ENCODE data around the gene GLO1.

The GLO1 gene

GRCh38 chr6:38686270-38687042, 16.5 kb downstream of the GLO1 start:
- H3K4me3 ChIP-seq (ENCODE audit: extremely low read depth, insufficient read depth, low read length, poor library complexity, severe bottlenecking), result no peak overlapping the region
- no peak overlapping the region for H3K27ac ChIP-seq (ENCODE audit: low read depth, low read length, severe bottlenecking)
- 100% methylated on average over 1 to 2 of the region's 4 CpGs for WGBS, 2 experiments (ENCODE audit: insufficient coverage in 2 of 2)
- H3K4me1 ChIP-seq (ENCODE audit: control insufficient read depth, insufficient read depth, low read length, poor library complexity, severe bottlenecking), result no peaks in the 10 kb centered on the region
- H3K9me3 ChIP-seq (ENCODE audit: control insufficient read depth, low read length), result no peaks in the 10 kb centered on the region
- H3K36me3 ChIP-seq (ENCODE audit: control insufficient read depth, insufficient read depth, low read length), result peaks cover 40% of the 10 kb centered on the region

- Histone ChIP-seq H3K36me3 (ENCODE audit: control insufficient read depth, insufficient read depth, low read length) (peaks cover 54% of the 10 kb centered on the region), H3K9me3 (ENCODE audit: control insufficient read depth, low read length) (no peaks in the 10 kb centered on the region), H3K4me1 (ENCODE audit: control insufficient read depth, insufficient read depth, low read length, poor library complexity, severe bottlenecking) (no peaks in the 10 kb centered on the region), H3K4me3 (ENCODE audit: extremely low read depth, insufficient read depth, low read length, poor library complexity, severe bottlenecking) (no peak overlapping the region), H3K27ac (ENCODE audit: low read depth, low read length, severe bottlenecking) (no peak overlapping the region)
- WGBS, 2 experiments (ENCODE audit: insufficient coverage in 2 of 2), result 93 to 94% methylated on average over 3 of the region's 3 CpGs
These were observed 18.0 kb downstream of the GLO1 start for GRCh38 chr6:38684904-38685303.

- H3K4me1 ChIP-seq (ENCODE audit: control insufficient read depth, insufficient read depth, low read length, poor library complexity, severe bottlenecking), result no peaks in the 10 kb centered on the region
- H3K36me3 ChIP-seq (ENCODE audit: control insufficient read depth, insufficient read depth, low read length), result peaks cover 61% of the 10 kb centered on the region
- no peaks in the 10 kb centered on the region for H3K9me3 ChIP-seq (ENCODE audit: control insufficient read depth, low read length)
- no CpG with 5 or more reads among the region's 1 CpG for WGBS, 2 experiments (ENCODE audit: insufficient coverage in 2 of 2)
- no peak overlapping the region for H3K27ac ChIP-seq (ENCODE audit: low read depth, low read length, severe bottlenecking)
- H3K4me3 ChIP-seq (ENCODE audit: extremely low read depth, insufficient read depth, low read length, poor library complexity, severe bottlenecking), result no peak overlapping the region
These were observed 18.7 kb downstream of the GLO1 start for GRCh38 chr6:38684237-38684636.

GRCh38 chr6:38681850-38682249, 21.1 kb downstream of the GLO1 start:
- no peak overlapping the region for H3K4me3 ChIP-seq (ENCODE audit: extremely low read depth, insufficient read depth, low read length, poor library complexity, severe bottlenecking)
- H3K4me1 ChIP-seq (ENCODE audit: control insufficient read depth, insufficient read depth, low read length, poor library complexity, severe bottlenecking), result no peaks in the 10 kb centered on the region
- peaks cover 84% of the 10 kb centered on the region for H3K36me3 ChIP-seq (ENCODE audit: control insufficient read depth, insufficient read depth, low read length)
- no peaks in the 10 kb centered on the region for H3K9me3 ChIP-seq (ENCODE audit: control insufficient read depth, low read length)
- H3K27ac ChIP-seq (ENCODE audit: low read depth, low read length, severe bottlenecking), result no peak overlapping the region
- no CpG with 5 or more reads among the region's 2 CpGs for WGBS, 2 experiments (ENCODE audit: insufficient coverage in 2 of 2)

- H3K36me3 ChIP-seq (ENCODE audit: control insufficient read depth, insufficient read depth, low read length), result peaks cover 88% of the 10 kb centered on the region
- no peak overlapping the region for H3K4me3 ChIP-seq (ENCODE audit: extremely low read depth, insufficient read depth, low read length, poor library complexity, severe bottlenecking)
- WGBS, 2 experiments (ENCODE audit: insufficient coverage in 2 of 2), result no CpG with 5 or more reads among the region's 1 CpG
- H3K27ac ChIP-seq (ENCODE audit: low read depth, low read length, severe bottlenecking), result no peak overlapping the region
- H3K4me1 ChIP-seq (ENCODE audit: control insufficient read depth, insufficient read depth, low read length, poor library complexity, severe bottlenecking), result no peaks in the 10 kb centered on the region
- H3K9me3 ChIP-seq (ENCODE audit: control insufficient read depth, low read length), result no peaks in the 10 kb centered on the region
These were observed 23.3 kb downstream of the GLO1 start for GRCh38 chr6:38679668-38680067.

GRCh38 chr6:38678178-38678760, 24.7 kb downstream of the GLO1 start:
- H3K4me3 ChIP-seq (ENCODE audit: extremely low read depth, insufficient read depth, low read length, poor library complexity, severe bottlenecking), result no peak overlapping the region
- H3K36me3 ChIP-seq (ENCODE audit: control insufficient read depth, insufficient read depth, low read length), result peaks cover 84% of the 10 kb centered on the region
- 95 to 100% methylated on average over 3 to 7 of the region's 7 CpGs for WGBS, 2 experiments (ENCODE audit: insufficient coverage in 2 of 2)
- H3K4me1 ChIP-seq (ENCODE audit: control insufficient read depth, insufficient read depth, low read length, poor library complexity, severe bottlenecking), result no peaks in the 10 kb centered on the region
- no peak overlapping the region for H3K27ac ChIP-seq (ENCODE audit: low read depth, low read length, severe bottlenecking)
- no peaks in the 10 kb centered on the region for H3K9me3 ChIP-seq (ENCODE audit: control insufficient read depth, low read length)

GRCh38 chr6:38676974-38677544, 25.9 kb downstream of the GLO1 start:
- 100% methylated on average over 1 of the region's 1 CpG; no CpG with 5 or more reads in 1 of the 2 experiments for whole genome bisulfite sequencing, 2 experiments (ENCODE audit: insufficient coverage in 2 of 2)

GRCh38 chr6:38676236-38676973, 26.5 kb downstream of the GLO1 start:
- no peak overlapping the region for H3K4me3 ChIP-seq (ENCODE audit: extremely low read depth, insufficient read depth, low read length, poor library complexity, severe bottlenecking)
- no peaks in the 10 kb centered on the region for H3K4me1 ChIP-seq (ENCODE audit: control insufficient read depth, insufficient read depth, low read length, poor library complexity, severe bottlenecking)

More at GRCh38 chr6:38676974-38677544, 25.9 kb downstream of the GLO1 start:
- H3K4me3 ChIP-seq (ENCODE audit: extremely low read depth, insufficient read depth, low read length, poor library complexity, severe bottlenecking), result no peak overlapping the region
- no peak overlapping the region for H3K27ac ChIP-seq (ENCODE audit: low read depth, low read length, severe bottlenecking)
- H3K4me1 ChIP-seq (ENCODE audit: control insufficient read depth, insufficient read depth, low read length, poor library complexity, severe bottlenecking), result no peaks in the 10 kb centered on the region
- H3K9me3 ChIP-seq (ENCODE audit: control insufficient read depth, low read length), result no peaks in the 10 kb centered on the region
- peaks cover 75% of the 10 kb centered on the region for H3K36me3 ChIP-seq (ENCODE audit: control insufficient read depth, insufficient read depth, low read length)

GRCh38 chr6:38673397-38674165, 29.4 kb downstream of the GLO1 start:
- Histone ChIP-seq H3K4me3 (ENCODE audit: extremely low read depth, insufficient read depth, low read length, poor library complexity, severe bottlenecking) (no peak overlapping the region), H3K36me3 (ENCODE audit: control insufficient read depth, insufficient read depth, low read length) (peaks cover 42% of the 10 kb centered on the region), H3K9me3 (ENCODE audit: control insufficient read depth, low read length) (no peaks in the 10 kb centered on the region), H3K27ac (ENCODE audit: low read depth, low read length, severe bottlenecking) (no peak overlapping the region), H3K4me1 (ENCODE audit: control insufficient read depth, insufficient read depth, low read length, poor library complexity, severe bottlenecking) (no peaks in the 10 kb centered on the region)
- 81 to 93% methylated on average over 3 to 6 of the region's 9 CpGs for WGBS, 2 experiments (ENCODE audit: insufficient coverage in 2 of 2)

More at GRCh38 chr6:38676236-38676973, 26.5 kb downstream of the GLO1 start:
- no peaks in the 10 kb centered on the region for H3K9me3 ChIP-seq (ENCODE audit: control insufficient read depth, low read length)
- no CpG with 5 or more reads among the region's 2 CpGs for WGBS, 2 experiments (ENCODE audit: insufficient coverage in 2 of 2)
- no peak overlapping the region for H3K27ac ChIP-seq (ENCODE audit: low read depth, low read length, severe bottlenecking)
- peaks cover 68% of the 10 kb centered on the region for H3K36me3 ChIP-seq (ENCODE audit: control insufficient read depth, insufficient read depth, low read length)

- no peak overlapping the region for H3K4me3 ChIP-seq (ENCODE audit: extremely low read depth, insufficient read depth, low read length, poor library complexity, severe bottlenecking)
- WGBS, 2 experiments (ENCODE audit: insufficient coverage in 2 of 2), result 0% methylated on average over 1 of the region's 2 CpGs; no CpG with 5 or more reads in 1 of the 2 experiments
- no peak overlapping the region for H3K27ac ChIP-seq (ENCODE audit: low read depth, low read length, severe bottlenecking)
- H3K9me3 ChIP-seq (ENCODE audit: control insufficient read depth, low read length), result no peaks in the 10 kb centered on the region
- H3K36me3 ChIP-seq (ENCODE audit: control insufficient read depth, insufficient read depth, low read length), result peaks cover 26% of the 10 kb centered on the region
- no peaks in the 10 kb centered on the region for H3K4me1 ChIP-seq (ENCODE audit: control insufficient read depth, insufficient read depth, low read length, poor library complexity, severe bottlenecking)
These were observed 31.0 kb downstream of the GLO1 start for GRCh38 chr6:38671885-38672467.
